H1 (cell line): ENCODE data around the gene RTTN. TPM values are rescaled to one million over a fixed set of nuclear protein-coding genes. Genes with fewer than 3 reads are reported as not detected.

Experiments
- CTCF ChIA-PET: fragments of 300-600 bp; sonication (Branson Sonifier 250); formaldehyde crosslinking; loops from one replicate; lab custom pipeline; 2021; ENCODE audit not compliant: partially characterized antibody; lab: Charles Lee
- POLR2A ChIA-PET: fragments of 300-600 bp; sonication (Branson Sonifier 250); formaldehyde crosslinking; loops from one replicate; lab custom pipeline; 2021; ENCODE audit warnings: inconsistent platforms; ENCODE audit not compliant: partially characterized antibody; lab: Charles Lee
- DNase-seq, 2 experiments: peaks; one replicate each; pipeline versions ENCODE4 v3.0.0 to v3.0.0-alpha.2; 2010 to 2022; ENCODE audit warnings: low spot score in 2 of 2, low read depth in 1 of 2, mixed read lengths in 1 of 2
- FAIRE-seq: peaks from 2 replicates; lab custom pipeline; 2011; peaks lifted over from hg19 to GRCh38; lab: Jason Lieb, UNC
- H2AFZ ChIP-seq: 2 replicates; pipeline ENCODE4 v1.8.1; 2012; ENCODE audit warnings: low read length, inconsistent platforms
- H2AK5ac ChIP-seq: 2 replicates; pipeline ENCODE4 v1.6.1; 2013; ENCODE audit warnings: low read depth, low read length
- H2BK120ac ChIP-seq: replicated peaks from 2 replicates; pipeline ENCODE3; 2013; ENCODE audit warnings: low read depth, low read length, inconsistent platforms
- H2BK12ac ChIP-seq: 2 replicates; pipeline ENCODE4 v1.6.1; 2013; ENCODE audit warnings: low read depth, low read length
- H2BK15ac ChIP-seq: 2 replicates; pipeline ENCODE4 v1.6.1; 2013; ENCODE audit warnings: low read length
- H2BK20ac ChIP-seq: 2 replicates; pipeline ENCODE4 v1.6.1; 2013; ENCODE audit warnings: low read length
- H2BK5ac ChIP-seq: 2 replicates; pipeline ENCODE4 v1.6.1; 2013; ENCODE audit warnings: low read depth, low read length
- H3K14ac ChIP-seq: 2 replicates; pipeline ENCODE4 v1.6.1; 2013; ENCODE audit warnings: inconsistent platforms; ENCODE audit not compliant: insufficient read length
- H3K18ac ChIP-seq: 2 replicates; pipeline ENCODE4 v1.6.1; 2013; ENCODE audit warnings: low read length; ENCODE audit errors: extremely low read depth
- H3K23ac ChIP-seq: 2 replicates; pipeline ENCODE4 v1.6.1; 2013; ENCODE audit warnings: inconsistent platforms; ENCODE audit not compliant: insufficient read length
- H3K23me2 ChIP-seq: 2 replicates; pipeline ENCODE4 v1.6.1; 2013; ENCODE audit warnings: low read depth, low read length
- H3K27ac ChIP-seq: 2 replicates; pipeline ENCODE4 v1.6.1; 2011; ENCODE audit warnings: low read depth, low read length, inconsistent platforms
- H3K27me3 ChIP-seq, 4 experiments: replicated peaks in 1 of 4; 1 replicate in 1 of 4; 2 replicates in 3 of 4; pipeline versions ENCODE4 v1.6.1 to v1.8.1; 2011 to 2013; ENCODE audit warnings: low read length in 3 of 4, mild to moderate bottlenecking in 3 of 4, inconsistent platforms in 2 of 4, mixed read lengths in 2 of 4, moderate library complexity in 1 of 4; ENCODE audit not compliant: control insufficient read depth in 3 of 4, insufficient read depth in 3 of 4; ENCODE audit errors: extremely low read depth in 1 of 4
- H3K36me3 ChIP-seq, 4 experiments: 2 replicates each; pipeline versions ENCODE4 v1.6.1 to v1.8.1; 2011 to 2013; ENCODE audit warnings: mild to moderate bottlenecking in 4 of 4, low read length in 3 of 4, moderate library complexity in 2 of 4, control low read depth in 1 of 4, inconsistent platforms in 1 of 4; ENCODE audit not compliant: insufficient read depth in 4 of 4, control insufficient read depth in 2 of 4
- H3K4ac ChIP-seq: replicated peaks from 2 replicates; pipeline ENCODE3; 2013; ENCODE audit warnings: low read length, low read depth, mixed read lengths, inconsistent platforms; ENCODE audit not compliant: insufficient read length
- H3K4me1 ChIP-seq, 4 experiments: replicated peaks in 1 of 4; 1 replicate in 1 of 4; 2 replicates in 3 of 4; pipeline versions ENCODE4 v1.6.1 to v1.8.1; 2011 to 2013; ENCODE audit warnings: low read length in 3 of 4, inconsistent platforms in 2 of 4, mixed read lengths in 1 of 4; ENCODE audit not compliant: insufficient read depth in 4 of 4, control insufficient read depth in 3 of 4
- H3K4me2 ChIP-seq, 2 experiments: 2 replicates each; pipeline versions ENCODE4 v1.6.1 to v1.8.1; 2011 to 2013; ENCODE audit warnings: low read depth in 2 of 2, low read length in 2 of 2, control low read depth in 1 of 2, inconsistent platforms in 1 of 2, mild to moderate bottlenecking in 1 of 2; ENCODE audit not compliant: insufficient read depth in 1 of 2
- H3K4me3 ChIP-seq, 4 experiments: fragments of 200-600, 300-600 bp in 1 of 4; sonication (generic), shearing (Covaris generic), sonication (Bioruptor Twin) in 1 of 4; 2 replicates each; pipeline versions ENCODE4 v1.5.1 to v1.8.1; 2011 to 2016; ENCODE audit warnings: low read length in 4 of 4, low read depth in 3 of 4, control low read depth in 2 of 4, inconsistent platforms in 2 of 4, mild to moderate bottlenecking in 2 of 4, mixed read lengths in 1 of 4, moderate library complexity in 1 of 4; ENCODE audit not compliant: insufficient read depth in 2 of 4; ENCODE audit errors: extremely low read depth in 1 of 4
- H3K56ac ChIP-seq: replicated peaks from 2 replicates; pipeline ENCODE3; 2013; ENCODE audit warnings: low read depth, mild to moderate bottlenecking, mixed read lengths, low read length, inconsistent platforms; ENCODE audit not compliant: insufficient read length
- H3K79me1 ChIP-seq: 2 replicates; pipeline ENCODE4 v1.6.1; 2013; ENCODE audit warnings: low read depth, low read length, control low read depth
- H3K79me2 ChIP-seq, 2 experiments: 2 replicates each; pipeline versions ENCODE4 v1.6.1 to v1.8.1; 2012 to 2013; ENCODE audit warnings: low read length in 2 of 2, mild to moderate bottlenecking in 2 of 2, inconsistent platforms in 1 of 2; ENCODE audit not compliant: insufficient read depth in 2 of 2, control insufficient read depth in 1 of 2
- H3K9ac ChIP-seq, 4 experiments: replicated peaks in 1 of 4; 1 replicate in 1 of 4; 2 replicates in 3 of 4; pipeline versions ENCODE4 v1.6.1 to v1.8.1; 2011 to 2013; ENCODE audit warnings: low read depth in 3 of 4, low read length in 3 of 4, control low read depth in 2 of 4, mild to moderate bottlenecking in 2 of 4, moderate library complexity in 2 of 4, inconsistent platforms in 1 of 4; ENCODE audit errors: extremely low read depth in 1 of 4
- H3K9me3 ChIP-seq, 2 experiments: 2 replicates each; pipeline versions ENCODE4 v1.6.1 to v1.8.1; 2012 to 2013; ENCODE audit warnings: mild to moderate bottlenecking in 2 of 2, moderate library complexity in 2 of 2, control low read depth in 1 of 2, inconsistent platforms in 1 of 2, low read depth in 1 of 2, low read length in 1 of 2, mixed read lengths in 1 of 2; ENCODE audit not compliant: insufficient read depth in 2 of 2
- H4K20me1 ChIP-seq, 2 experiments: replicated peaks in 1 of 2; 2 replicates each; pipeline versions ENCODE3 to v1.8.1; 2011 to 2013; ENCODE audit warnings: inconsistent platforms in 2 of 2, low read length in 2 of 2, mild to moderate bottlenecking in 1 of 2; ENCODE audit not compliant: insufficient read depth in 2 of 2, control insufficient read depth in 1 of 2
- H4K5ac ChIP-seq: 2 replicates; pipeline ENCODE4 v1.6.1; 2013; ENCODE audit warnings: low read length, low read depth, mixed read lengths, inconsistent platforms; ENCODE audit not compliant: insufficient read length
- H4K8ac ChIP-seq: 2 replicates; pipeline ENCODE4 v1.8.0; 2013; ENCODE audit warnings: mild to moderate bottlenecking, moderate library complexity, low read length, inconsistent platforms; ENCODE audit not compliant: insufficient read depth; ENCODE audit errors: extremely low read depth
- H4K91ac ChIP-seq: replicated peaks from 2 replicates; pipeline ENCODE3; 2013; ENCODE audit warnings: low read length, mixed read lengths, inconsistent platforms; ENCODE audit not compliant: insufficient read length
- BRCA1 ChIP-seq: IDR thresholded peaks from 2 replicates; pipeline ENCODE4 v1.6.1; 2012; ENCODE audit warnings: low read depth, low read length, improper control_type of control experiment
- CHD1 ChIP-seq: IDR thresholded peaks from 2 replicates; pipeline ENCODE4 v1.6.1; 2012; ENCODE audit warnings: low read depth, low read length, improper control_type of control experiment
- KDM1A ChIP-seq: fragments of 200-600, 300-600 bp; sonication (generic); IDR thresholded peaks from 2 replicates; pipeline ENCODE4 v1.7.1; 2016; ENCODE audit warnings: mild to moderate bottlenecking, low read length, borderline replicate concordance
- POU5F1 ChIP-seq: IDR thresholded peaks from 2 replicates; pipeline ENCODE4 v1.6.1; 2011; ENCODE audit warnings: low read depth, mild to moderate bottlenecking, low read length, moderate library complexity
- RFX5 ChIP-seq: IDR thresholded peaks from 2 replicates; pipeline ENCODE4 v1.6.1; 2011; ENCODE audit warnings: low read depth, low read length, improper control_type of control experiment, borderline replicate concordance
- TCF12 ChIP-seq: IDR thresholded peaks from 2 replicates; pipeline ENCODE4 v1.6.1; 2011; ENCODE audit warnings: low read depth, mild to moderate bottlenecking, low read length
- TEAD4 ChIP-seq: IDR thresholded peaks from 2 replicates; pipeline ENCODE4 v1.6.1; 2012; ENCODE audit warnings: low read depth, low read length, inconsistent platforms, mixed read lengths
- WGBS, 2 experiments: shearing (Covaris generic) in 1 of 2; methylation state at CpG; one replicate each; pipeline versions ENCODE4 v1.1.6 to v1.1.7; 2013 to 2015; ENCODE audit warnings: low lambda C conversion rate in 2 of 2, mixed read lengths in 2 of 2, inconsistent platforms in 1 of 2, low coverage in 1 of 2, missing lambda C conversion rate in 1 of 2; ENCODE audit not compliant: insufficient replicate concordance in 2 of 2, insufficient coverage in 1 of 2, insufficient read length in 1 of 2; ENCODE audit errors: extremely low coverage in 1 of 2, missing lambda C conversion rate in 1 of 2; 5-methylcytosine and 5-hydroxymethylcytosine counted together
- polyA plus RNA-seq, 7 experiments: library from polyadenylated mRNA; depleted of rRNA in 3 of 7; stranded (reverse) in 5 of 7; unstranded in 2 of 7; fragments of >200 nt in 5 of 7; fragments of 200-250 nt in 2 of 7; gene quantifications; 1 replicate in 5 of 7; 2 replicates in 1 of 7; 4 replicates in 1 of 7; pipeline versions ENCODE4 v1.2.1 to v1.2.3, GENCODE V29; 2011 to 2013; ENCODE audit warnings: missing spikeins in 2 of 7, mixed read lengths in 2 of 7
- total RNA-seq: library from RNA; stranded (reverse); fragmentation: NEBNext Ultra II Directional; extraction: Animal tissue kit (Norgen Biotek cat#: 25700); gene quantifications from 2 replicates; pipeline ENCODE4 v1.2.1, GENCODE V29; 2021
- TF ChIP-seq, protein P1 (sequence below): IDR thresholded peaks from 2 replicates; pipeline ENCODE4 v1.6.1; 2011; ENCODE audit warnings: low read depth, mild to moderate bottlenecking, low read length; ENCODE audit not compliant: insufficient read depth
- TF ChIP-seq, protein P2 (sequence below): IDR thresholded peaks from 2 replicates; pipeline ENCODE4 v1.6.1; 2012; ENCODE audit warnings: low read length, inconsistent platforms
- TF ChIP-seq, protein P3 (sequence below), 3 experiments: IDR thresholded peaks; 1 replicate in 2 of 3; 2 replicates in 1 of 3; pipeline versions ENCODE4 v1.5.1 to v1.6.1; 2011; ENCODE audit warnings: low read length in 3 of 3, mild to moderate bottlenecking in 3 of 3, inconsistent platforms in 2 of 3, low read depth in 1 of 3, moderate library complexity in 1 of 3; ENCODE audit not compliant: insufficient read depth in 1 of 3; ENCODE audit errors: control extremely low read depth in 1 of 3

RTTN gene
- total and polyA plus RNA-seq, 2 of the 8 experiments (the other 6 are each of a cell fraction or from before 2014, with no cell fraction given): 9.1 to 21.4 TPM

DNA sequence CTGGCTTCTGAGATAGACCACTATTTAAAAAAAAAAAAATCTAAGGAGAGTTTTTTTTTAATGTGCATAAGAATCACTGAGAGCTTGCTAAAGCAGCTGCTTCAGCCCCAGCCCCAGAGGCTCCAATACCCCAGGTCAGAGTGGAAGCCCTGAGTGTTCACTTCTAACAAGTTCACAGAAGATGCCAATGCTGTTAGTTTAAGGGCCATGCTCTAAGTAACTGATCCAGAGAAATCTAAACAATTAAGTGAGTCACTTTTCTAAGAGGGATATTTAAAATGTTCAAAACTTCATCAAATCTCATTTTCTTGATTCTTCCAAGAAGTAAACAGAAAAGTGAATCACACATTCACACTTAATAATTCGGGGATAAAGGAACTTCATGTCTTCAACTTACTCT lies 131.4 kb downstream of the RTTN start:
- H3K4me3 ChIP-seq: no peak overlapping the region
- no peak overlapping the region for H3K4ac ChIP-seq
- no peak overlapping the region for H2BK120ac ChIP-seq
- no peak overlapping the region for H2AK5ac ChIP-seq
- DNase-seq: no peak
- H3K4me1 ChIP-seq: no peaks in the 10 kb centered on the region
- no peak overlapping the region for H4K8ac ChIP-seq
- H3K4me2 ChIP-seq: no peak overlapping the region
- WGBS, 2 experiments: 81% methylated on average over 1 of the region's 1 CpG; no CpG with 5 or more reads in 1 of the 2 experiments
- peaks cover 0 to 1% (median 0%) of the 10 kb centered on the region in 4 experiments; a peak in 1 of 7 replicates for H3K27me3 ChIP-seq
- H3K23me2 ChIP-seq: no peaks in the 10 kb centered on the region
- H3K23ac ChIP-seq: no peak overlapping the region
- H4K91ac ChIP-seq: no peak overlapping the region
- no peaks in the 10 kb centered on the region for H3K79me2 ChIP-seq
- H3K18ac ChIP-seq: no peak overlapping the region
- H3K14ac ChIP-seq: no peak overlapping the region
- ChIA-PET POLR2A (interaction anchor here (0.7 kb wide), 1 partner anchor 1304 kb away, joined by 3 read pairs; no protein-coding TSS in a partner anchor), CTCF (no interaction called here)
- H3K27ac ChIP-seq: no peak overlapping the region
- H2BK20ac ChIP-seq: no peak overlapping the region
- H4K20me1 ChIP-seq: no peaks in the 10 kb centered on the region
- H2AFZ ChIP-seq: no peak overlapping the region
- no peak overlapping the region for H2BK15ac ChIP-seq
- H4K5ac ChIP-seq: no peak overlapping the region
- H3K9ac ChIP-seq: no peak overlapping the region
- H2BK12ac ChIP-seq: no peak overlapping the region
- no peak overlapping the region for H2BK5ac ChIP-seq
- no peak for FAIRE-seq
- no peaks in the 10 kb centered on the region for H3K9me3 ChIP-seq
- H3K56ac ChIP-seq: no peak overlapping the region
- no peaks in the 10 kb centered on the region for H3K36me3 ChIP-seq
- H3K79me1 ChIP-seq: no peaks in the 10 kb centered on the region
- TF ChIP-seq KDM1A (no peak), TEAD4 (no peak), POU5F1 (no peak), CHD1 (no peak), BRCA1 (no peak), RFX5 (no peak), TCF12 (no peak)
- TF ChIP-seq, protein P1, sequence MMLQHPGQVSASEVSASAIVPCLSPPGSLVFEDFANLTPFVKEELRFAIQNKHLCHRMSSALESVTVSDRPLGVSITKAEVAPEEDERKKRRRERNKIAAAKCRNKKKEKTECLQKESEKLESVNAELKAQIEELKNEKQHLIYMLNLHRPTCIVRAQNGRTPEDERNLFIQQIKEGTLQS: no peak
- TF ChIP-seq, protein P2, sequence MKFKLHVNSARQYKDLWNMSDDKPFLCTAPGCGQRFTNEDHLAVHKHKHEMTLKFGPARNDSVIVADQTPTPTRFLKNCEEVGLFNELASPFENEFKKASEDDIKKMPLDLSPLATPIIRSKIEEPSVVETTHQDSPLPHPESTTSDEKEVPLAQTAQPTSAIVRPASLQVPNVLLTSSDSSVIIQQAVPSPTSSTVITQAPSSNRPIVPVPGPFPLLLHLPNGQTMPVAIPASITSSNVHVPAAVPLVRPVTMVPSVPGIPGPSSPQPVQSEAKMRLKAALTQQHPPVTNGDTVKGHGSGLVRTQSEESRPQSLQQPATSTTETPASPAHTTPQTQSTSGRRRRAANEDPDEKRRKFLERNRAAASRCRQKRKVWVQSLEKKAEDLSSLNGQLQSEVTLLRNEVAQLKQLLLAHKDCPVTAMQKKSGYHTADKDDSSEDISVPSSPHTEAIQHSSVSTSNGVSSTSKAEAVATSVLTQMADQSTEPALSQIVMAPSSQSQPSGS: no peak
- TF ChIP-seq, protein P3, sequence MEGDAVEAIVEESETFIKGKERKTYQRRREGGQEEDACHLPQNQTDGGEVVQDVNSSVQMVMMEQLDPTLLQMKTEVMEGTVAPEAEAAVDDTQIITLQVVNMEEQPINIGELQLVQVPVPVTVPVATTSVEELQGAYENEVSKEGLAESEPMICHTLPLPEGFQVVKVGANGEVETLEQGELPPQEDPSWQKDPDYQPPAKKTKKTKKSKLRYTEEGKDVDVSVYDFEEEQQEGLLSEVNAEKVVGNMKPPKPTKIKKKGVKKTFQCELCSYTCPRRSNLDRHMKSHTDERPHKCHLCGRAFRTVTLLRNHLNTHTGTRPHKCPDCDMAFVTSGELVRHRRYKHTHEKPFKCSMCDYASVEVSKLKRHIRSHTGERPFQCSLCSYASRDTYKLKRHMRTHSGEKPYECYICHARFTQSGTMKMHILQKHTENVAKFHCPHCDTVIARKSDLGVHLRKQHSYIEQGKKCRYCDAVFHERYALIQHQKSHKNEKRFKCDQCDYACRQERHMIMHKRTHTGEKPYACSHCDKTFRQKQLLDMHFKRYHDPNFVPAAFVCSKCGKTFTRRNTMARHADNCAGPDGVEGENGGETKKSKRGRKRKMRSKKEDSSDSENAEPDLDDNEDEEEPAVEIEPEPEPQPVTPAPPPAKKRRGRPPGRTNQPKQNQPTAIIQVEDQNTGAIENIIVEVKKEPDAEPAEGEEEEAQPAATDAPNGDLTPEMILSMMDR (IDR thresholded peaks at IDR 0.05; ENCODE audit: control extremely low read depth in 1 of 3, insufficient read depth in 1 of 3, low read depth in 1 of 3, low read length in 3 of 3): no peak
